Esophagus squamous epithelium (tissue), 4 donors: Measurements from ENCODE around the gene GRIPAP1.

ENCODE experiments used
- CTCF ChIP-seq, 6 experiments: fragments of 450-650 bp in 4 of 6; fragments of 200-600 bp in 2 of 6; sonication (generic) in 2 of 6; IDR thresholded peaks; one replicate each; pipeline ENCODE4 v1.5.1; 2016 to 2019; ENCODE audit warnings: antibody characterized with exemption in 6 of 6, mild to moderate bottlenecking in 4 of 6, moderate library complexity in 4 of 6
- POLR2A ChIP-seq, 4 donors: fragments of 450-650 bp; IDR thresholded peaks; one replicate each; pipeline ENCODE4 v1.6.1; 2017; ENCODE audit warnings: antibody characterized with exemption in 4 of 4, mild to moderate bottlenecking in 4 of 4, moderate library complexity in 3 of 4

GRCh38 chrX:48998391-48998790, 3.7 kb downstream of the GRIPAP1 start:
- TF ChIP-seq CTCF (IDR thresholded peaks at IDR 0.05), result no peak
- TF ChIP-seq POLR2A (IDR thresholded peaks at IDR 0.05), result no peak
